IMR-90 (cell line): ENCODE data around the gene DTX1. TPM values are rescaled to one million over a fixed set of nuclear protein-coding genes. Genes with fewer than 3 reads are reported as not detected.

ENCODE experiments used
- ATAC-seq: fragments of 200-7000 bp; cut with Tn5 transposase; 2 replicates; pipeline ENCODE4 v1.9.1; 2020; ENCODE audit warnings: low read depth, mild to moderate bottlenecking, moderate library complexity
- BruUV-seq: library from RNA; stranded (reverse); fragments of 400-500 nt; replicated peaks from 2 replicates; lab custom pipeline; 2021; lab: Mats Ljungman, UMichigan
- CTCF ChIA-PET: fragments of 300-600 bp; formaldehyde crosslinking; extraction: SDS; loops from one replicate; lab custom pipeline; 2021; ENCODE audit warnings: antibody characterized with exemption; lab: Yijun Ruan, JAX
- POLR2A ChIA-PET: fragments of 300-600 bp; sonication (Branson Sonifier 250); formaldehyde crosslinking; loops from one replicate; lab custom pipeline; 2022; ENCODE audit warnings: antibody characterized with exemption; ENCODE audit not compliant: unreplicated experiment; lab: Charles Lee
- DNase-seq: peaks from one replicate; pipeline ENCODE4 v3.0.0; 2013
- H2AFZ ChIP-seq: replicated peaks from 2 replicates; pipeline ENCODE3; 2013; ENCODE audit warnings: low read length, mild to moderate bottlenecking; ENCODE audit not compliant: poor library complexity
- H2AK5ac ChIP-seq: 2 replicates; pipeline ENCODE4 v1.6.1; 2013; ENCODE audit warnings: low read depth, low read length, inconsistent platforms
- H2AK9ac ChIP-seq: replicated peaks from 2 replicates; pipeline ENCODE3; 2013; ENCODE audit warnings: mild to moderate bottlenecking, low read depth, low read length, moderate library complexity; ENCODE audit not compliant: poor library complexity
- H2BK120ac ChIP-seq: 2 replicates; pipeline ENCODE4 v1.6.1; 2013; ENCODE audit warnings: low read depth, low read length, inconsistent platforms
- H2BK15ac ChIP-seq: 3 replicates; pipeline ENCODE4 v1.6.1; 2013; ENCODE audit warnings: low read depth, low read length, inconsistent platforms
- H2BK20ac ChIP-seq: 2 replicates; pipeline ENCODE4 v1.6.1; 2013; ENCODE audit warnings: low read depth, mild to moderate bottlenecking, inconsistent platforms, low read length, moderate library complexity
- H2BK5ac ChIP-seq: 2 replicates; pipeline ENCODE4 v1.6.1; 2013; ENCODE audit warnings: mild to moderate bottlenecking, low read depth, low read length, inconsistent platforms; ENCODE audit not compliant: poor library complexity, severe bottlenecking
- H3K14ac ChIP-seq: replicated peaks from 2 replicates; pipeline ENCODE4 v1.6.1; 2013; ENCODE audit warnings: low read depth, low read length, inconsistent platforms
- H3K18ac ChIP-seq: 2 replicates; pipeline ENCODE4 v1.6.1; 2013; ENCODE audit warnings: low read depth, low read length, control low read depth
- H3K23ac ChIP-seq: 2 replicates; pipeline ENCODE4 v1.6.1; 2013; ENCODE audit warnings: low read depth, low read length, inconsistent platforms
- H3K27ac ChIP-seq: 2 replicates; pipeline ENCODE4 v1.5.1; 2013; ENCODE audit warnings: mild to moderate bottlenecking, control low read depth, low read length; ENCODE audit not compliant: insufficient read depth
- H3K27me3 ChIP-seq: 2 replicates; pipeline ENCODE4 v1.6.1; 2013; ENCODE audit warnings: low read length; ENCODE audit not compliant: control insufficient read depth, insufficient read depth
- H3K36me3 ChIP-seq: 2 replicates; pipeline ENCODE4 v1.6.1; 2013; ENCODE audit warnings: low read length, mixed read lengths; ENCODE audit not compliant: control insufficient read depth, insufficient read depth
- H3K4ac ChIP-seq: 2 replicates; pipeline ENCODE4 v1.6.1; 2013; ENCODE audit warnings: low read depth, low read length, inconsistent platforms
- H3K4me1 ChIP-seq: 2 replicates; pipeline ENCODE4 v1.6.1; 2013; ENCODE audit warnings: low read length, mixed read lengths; ENCODE audit not compliant: control insufficient read depth, insufficient read depth
- H3K4me2 ChIP-seq: 2 replicates; pipeline ENCODE4 v1.6.1; 2013; ENCODE audit warnings: low read depth, mild to moderate bottlenecking, control low read depth, low read length, moderate library complexity
- H3K4me3 ChIP-seq: 2 replicates; pipeline ENCODE4 v1.5.1; 2013; ENCODE audit warnings: low read depth, mild to moderate bottlenecking, control low read depth, low read length, moderate library complexity; ENCODE audit not compliant: insufficient read depth
- H3K56ac ChIP-seq: 2 replicates; pipeline ENCODE4 v1.6.1; 2013; ENCODE audit warnings: low read length, inconsistent platforms; ENCODE audit not compliant: insufficient read depth; ENCODE audit errors: extremely low read depth
- H3K79me1 ChIP-seq, 2 experiments: 2 replicates each; pipeline ENCODE4 v1.6.1; 2013; ENCODE audit warnings: low read length in 2 of 2, inconsistent platforms in 1 of 2, low read depth in 1 of 2
- H3K9ac ChIP-seq: 2 replicates; pipeline ENCODE4 v1.6.1; 2013; ENCODE audit warnings: low read depth, low read length, control low read depth
- H3K9me1 ChIP-seq: 2 replicates; pipeline ENCODE4 v1.6.1; 2013; ENCODE audit warnings: low read length, inconsistent platforms; ENCODE audit not compliant: insufficient read depth
- H3K9me3 ChIP-seq: 2 replicates; pipeline ENCODE4 v1.6.1; 2013; ENCODE audit warnings: low read length; ENCODE audit not compliant: control insufficient read depth, insufficient read depth
- H4K20me1 ChIP-seq: 2 replicates; pipeline ENCODE4 v1.6.1; 2013; ENCODE audit warnings: low read length, inconsistent platforms; ENCODE audit not compliant: insufficient read depth
- H4K5ac ChIP-seq: 2 replicates; pipeline ENCODE4 v1.6.1; 2013; ENCODE audit warnings: mild to moderate bottlenecking, low read depth, low read length, control low read depth
- H4K8ac ChIP-seq, 2 experiments: 2 replicates each; pipeline ENCODE4 v1.6.1; 2013; ENCODE audit warnings: low read depth in 2 of 2, low read length in 2 of 2, control low read depth in 1 of 2, inconsistent platforms in 1 of 2
- H4K91ac ChIP-seq: 2 replicates; pipeline ENCODE4 v1.6.1; 2013; ENCODE audit warnings: low read depth, low read length, inconsistent platforms; ENCODE audit not compliant: insufficient read depth
- CHD1 ChIP-seq: IDR thresholded peaks from 2 replicates; pipeline ENCODE4 v1.6.1; 2012; ENCODE audit warnings: low read depth, low read length, improper control_type of control experiment
- CTCF ChIP-seq: conservative IDR thresholded peaks from 2 replicates; pipeline ENCODE4 v1.5.1; 2012; ENCODE audit warnings: mild to moderate bottlenecking, low read depth, low read length, improper control_type of control experiment
- FOS ChIP-seq: fragments of 150-350 bp; IDR thresholded peaks from 2 replicates; pipeline ENCODE4 v1.6.1; 2016; ENCODE audit warnings: low read depth, low read length
- MAFK ChIP-seq: IDR thresholded peaks from 2 replicates; pipeline ENCODE4 v1.6.1; 2012; ENCODE audit warnings: low read depth, low read length, improper control_type of control experiment
- MAZ ChIP-seq: IDR thresholded peaks from 2 replicates; pipeline ENCODE4 v1.6.1; 2012; ENCODE audit warnings: low read depth, mild to moderate bottlenecking, low read length, improper control_type of control experiment, moderate library complexity, borderline replicate concordance
- MXI1 ChIP-seq: IDR thresholded peaks from 2 replicates; pipeline ENCODE4 v1.6.1; 2012; ENCODE audit warnings: low read depth, mild to moderate bottlenecking, low read length, moderate library complexity, borderline replicate concordance
- NFE2L2 ChIP-seq: fragments of 150-350 bp; IDR thresholded peaks from 2 replicates; pipeline ENCODE4 v1.6.1; 2016; ENCODE audit warnings: low read depth, mild to moderate bottlenecking, low read length
- RAD21 ChIP-seq: IDR thresholded peaks from 2 replicates; pipeline ENCODE4 v1.6.1; 2012; ENCODE audit warnings: low read length, improper control_type of control experiment
- RFX5 ChIP-seq: IDR thresholded peaks from 2 replicates; pipeline ENCODE4 v1.8.0; 2012; ENCODE audit warnings: low read depth, mild to moderate bottlenecking, low read length, moderate library complexity
- WGBS, 2 experiments: methylation state at CpG; one replicate each; pipeline versions ENCODE4 v1.1.5 to v1.1.7; 2013; ENCODE audit warnings: missing lambda C conversion rate in 2 of 2; ENCODE audit not compliant: insufficient read length in 1 of 2; ENCODE audit errors: extremely low coverage in 2 of 2; 5-methylcytosine and 5-hydroxymethylcytosine counted together
- dilution Hi-C: fragments of 300-500 bp; cut with HindIII; formaldehyde crosslinking; loops from one replicate; pipeline ENCODE4 v1.14.3; 2018; ENCODE audit warnings: low sequenced_read_pairs; ENCODE audit not compliant: unreplicated experiment
- in situ Hi-C: fragments of 300-500 bp; cut with MboI; formaldehyde crosslinking; loops from 3 replicates; pipeline ENCODE4 v1.14.3; 2019; ENCODE audit warnings: low sequenced_read_pairs, inconsistent platforms, mixed read lengths
- intact Hi-C: fragments of 100-400 bp; cut with micrococcal nuclease; formaldehyde crosslinking; loops from 2 replicates; pipeline ENCODE4 v1.10.0; 2022
- polyA plus RNA-seq, 3 experiments: library from polyadenylated mRNA; depleted of rRNA; stranded (reverse); fragments of >200 nt; gene quantifications; 2 replicates each; pipeline ENCODE4 v1.2.3, GENCODE V29; 2012; ENCODE audit warnings: low replicate concordance in 1 of 3
- total RNA-seq: library from RNA; depleted of rRNA; stranded (reverse); fragments of >200 nt; gene quantifications from 2 replicates; pipeline ENCODE4 v1.2.3, GENCODE V29; 2012
- TF ChIP-seq, protein P1 (sequence below): fragments of 150-350 bp; IDR thresholded peaks from 2 replicates; pipeline ENCODE4 v1.6.1; 2016; ENCODE audit warnings: low read depth, mild to moderate bottlenecking, low read length, moderate library complexity, borderline replicate concordance

Gene DTX1
- total and polyA plus RNA-seq, 2 of the 4 experiments (the other 2 are of a cell fraction): not detected

DNA sequence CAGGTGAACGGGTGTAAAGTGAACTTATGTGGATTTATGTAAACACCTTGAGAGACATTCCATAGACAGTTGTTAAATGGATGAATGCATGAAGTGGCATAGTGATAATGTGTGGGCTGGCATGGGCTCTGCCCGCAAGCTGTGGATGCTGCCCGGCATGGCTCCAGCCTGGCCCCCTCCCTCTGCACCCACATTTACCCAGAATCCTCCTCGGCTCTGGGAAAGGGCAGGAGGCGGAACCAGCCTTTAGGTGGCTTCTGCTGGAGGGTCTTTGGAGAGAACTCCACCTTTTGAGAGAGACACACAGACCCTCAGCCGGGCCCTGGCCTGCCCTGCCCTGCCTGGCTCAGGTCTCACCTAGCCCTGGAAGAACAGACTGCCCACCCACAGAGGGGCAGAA is 60.3 kb downstream of the DTX1 start:
- H3K9me3 ChIP-seq: no peaks in the 10 kb centered on the region
- H3K23ac ChIP-seq: no peak overlapping the region
- POLR2A ChIA-PET: no interaction called here
- no TSS peak for BruUV-seq
- H2AK9ac ChIP-seq: no peak overlapping the region
- no peak overlapping the region for H3K14ac ChIP-seq
- no peak overlapping the region for H2BK120ac ChIP-seq
- H3K56ac ChIP-seq: no peak overlapping the region
- no peaks in the 10 kb centered on the region for H3K9me1 ChIP-seq
- CTCF ChIA-PET: no interaction called here
- H3K4me2 ChIP-seq: no peak overlapping the region
- no peak overlapping the region for H3K4ac ChIP-seq
- dilution Hi-C loops: no loop called here
- no peak overlapping the region for H2AFZ ChIP-seq
- no peak overlapping the region for H2BK15ac ChIP-seq
- H3K36me3 ChIP-seq: no peaks in the 10 kb centered on the region
- no peak overlapping the region for H3K4me3 ChIP-seq
- H4K91ac ChIP-seq: no peak overlapping the region
- H3K27ac ChIP-seq: no peak overlapping the region
- H3K79me1 ChIP-seq: no peaks in the 10 kb centered on the region
- ATAC-seq (no peak), DNase-seq (no peak)
- no peak overlapping the region for H2BK5ac ChIP-seq
- H4K20me1 ChIP-seq: no peaks in the 10 kb centered on the region
- H3K4me1 ChIP-seq: no peaks in the 10 kb centered on the region
- in situ Hi-C loops: no loop called here
- no CpG with 5 or more reads among the region's 6 CpGs for WGBS, 2 experiments
- peaks cover 3% of the 10 kb centered on the region; the same call in 1 of the 2 replicates for H3K27me3 ChIP-seq
- H3K9ac ChIP-seq: no peak overlapping the region
- H4K5ac ChIP-seq: no peak overlapping the region
- no peak overlapping the region for H2BK20ac ChIP-seq
- H4K8ac ChIP-seq: no peak overlapping the region
- H2AK5ac ChIP-seq: no peak overlapping the region
- no peak overlapping the region for H3K18ac ChIP-seq
- intact Hi-C loops: no loop called here
- TF ChIP-seq MAZ: no peak
- TF ChIP-seq RFX5: no peak
- TF ChIP-seq NFE2L2: no peak
- TF ChIP-seq MXI1: no peak
- no peak for TF ChIP-seq MAFK
- no peak for TF ChIP-seq CTCF
- TF ChIP-seq, protein P1, sequence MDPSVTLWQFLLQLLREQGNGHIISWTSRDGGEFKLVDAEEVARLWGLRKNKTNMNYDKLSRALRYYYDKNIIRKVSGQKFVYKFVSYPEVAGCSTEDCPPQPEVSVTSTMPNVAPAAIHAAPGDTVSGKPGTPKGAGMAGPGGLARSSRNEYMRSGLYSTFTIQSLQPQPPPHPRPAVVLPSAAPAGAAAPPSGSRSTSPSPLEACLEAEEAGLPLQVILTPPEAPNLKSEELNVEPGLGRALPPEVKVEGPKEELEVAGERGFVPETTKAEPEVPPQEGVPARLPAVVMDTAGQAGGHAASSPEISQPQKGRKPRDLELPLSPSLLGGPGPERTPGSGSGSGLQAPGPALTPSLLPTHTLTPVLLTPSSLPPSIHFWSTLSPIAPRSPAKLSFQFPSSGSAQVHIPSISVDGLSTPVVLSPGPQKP: no peak
- no peak for TF ChIP-seq RAD21
- no peak for TF ChIP-seq CHD1
- TF ChIP-seq FOS: no peak
